GM21360 (cell line): ENCODE data around the gene RAPGEF2.
A peak's percentile ranks its signal among the peaks of the same experiment; 100 is the strongest.

Experiments used
- ATAC-seq: cut with Tn5 transposase; IDR thresholded peaks from one replicate; pipeline ENCODE4 v1.9.1; 2021; ENCODE audit warnings: mild to moderate bottlenecking, moderate library complexity; ENCODE audit not compliant: unreplicated experiment

The RAPGEF2 gene

DNA sequence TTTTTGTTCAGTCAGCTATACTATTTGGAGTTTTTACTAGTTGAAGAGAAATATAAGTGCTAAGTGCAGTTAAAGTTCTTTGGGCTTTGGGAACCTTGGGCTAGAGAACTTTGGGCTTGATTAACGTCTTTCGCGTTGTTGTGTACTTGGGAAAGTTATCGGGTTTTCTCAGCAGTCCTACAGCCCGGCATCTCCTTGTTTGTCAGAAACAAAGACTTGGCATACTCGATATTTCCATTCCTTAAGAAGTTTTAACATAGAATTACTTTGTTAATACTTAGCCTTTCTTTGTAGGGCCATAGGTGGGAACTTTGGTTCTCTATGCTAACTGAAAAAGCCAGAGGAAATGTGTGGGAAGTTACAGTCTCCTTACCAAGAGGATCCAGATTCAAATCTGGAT lies 28.7 kb downstream of the RAPGEF2 start:
- no peak for ATAC-seq

DNA sequence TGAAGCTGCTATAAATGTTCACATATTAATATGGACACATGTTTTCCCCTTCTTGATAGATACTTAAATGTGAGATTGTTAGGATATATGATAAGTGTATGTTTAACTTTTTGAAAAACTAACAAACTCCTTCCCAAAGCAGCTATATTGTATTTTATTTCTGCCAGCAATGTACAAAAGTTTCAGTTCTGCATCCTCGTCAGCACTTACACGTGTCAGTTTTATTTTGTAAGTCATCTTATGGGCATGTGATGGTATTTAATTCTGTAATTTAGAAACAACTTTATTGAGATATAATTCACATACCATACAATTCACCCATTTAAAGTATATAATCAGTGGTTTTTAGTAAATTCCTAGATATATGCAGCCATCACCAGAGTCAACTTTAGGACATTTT lies 31.6 kb downstream of the RAPGEF2 start:
- no peak for ATAC-seq

DNA sequence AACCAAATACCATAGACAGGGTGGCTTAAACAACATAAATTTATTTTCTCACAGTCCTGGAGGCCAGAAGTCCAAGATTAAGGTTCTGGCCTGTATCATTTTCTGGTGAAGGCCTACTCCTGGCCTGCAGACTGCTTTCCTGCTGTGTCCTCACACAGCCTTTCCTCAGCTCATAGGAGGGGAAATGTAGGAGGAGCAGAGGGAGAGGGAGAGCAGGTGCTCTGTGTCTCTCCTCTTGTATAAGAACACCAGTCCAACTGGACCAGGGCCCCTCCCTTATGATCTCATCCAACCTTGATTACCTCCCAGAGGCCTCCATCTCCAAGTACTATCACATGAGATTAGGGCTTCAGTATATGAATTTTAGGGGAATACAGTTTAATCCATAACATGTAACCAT lies 34.3 kb downstream of the RAPGEF2 start:
- no peak for ATAC-seq

DNA sequence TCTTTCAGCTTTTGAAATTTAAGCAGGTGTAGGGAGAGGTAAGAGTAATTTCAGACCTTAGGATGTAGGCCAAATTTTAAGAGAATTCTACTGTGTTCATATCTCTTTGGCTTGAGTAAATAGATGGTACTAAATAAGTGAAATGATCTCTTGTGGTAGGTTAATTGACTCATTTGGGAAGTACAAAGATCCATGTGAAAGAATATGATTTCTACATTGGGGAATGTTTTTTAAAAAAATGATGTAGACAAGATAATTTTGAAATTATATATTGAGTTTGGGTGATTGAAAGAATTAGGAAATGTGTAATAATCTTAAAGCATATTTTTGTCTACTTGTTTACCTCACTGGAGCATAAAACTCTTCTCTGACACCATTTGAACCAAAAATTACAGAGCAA lies 35.6 kb downstream of the RAPGEF2 start:
- ATAC-seq: no peak

DNA sequence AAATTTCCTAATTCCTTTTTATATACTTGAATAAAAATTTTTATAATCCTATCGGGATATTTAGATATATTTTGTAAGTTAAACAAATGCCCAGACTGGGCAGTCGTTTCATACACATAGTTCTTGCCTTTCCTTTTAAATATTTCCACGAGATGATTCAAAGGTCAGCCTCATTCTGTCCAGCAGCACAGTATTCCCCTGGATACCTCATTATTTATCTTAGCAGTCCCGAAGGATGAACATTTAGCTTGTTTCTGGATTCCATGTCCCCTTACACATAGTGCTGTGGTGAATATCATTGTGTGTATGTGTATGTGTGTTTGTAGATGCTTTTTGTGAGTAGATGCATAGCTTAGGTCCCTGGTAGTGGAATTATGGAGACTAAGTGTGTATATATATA lies 38.3 kb downstream of the RAPGEF2 start:
- ATAC-seq: no peak

DNA sequence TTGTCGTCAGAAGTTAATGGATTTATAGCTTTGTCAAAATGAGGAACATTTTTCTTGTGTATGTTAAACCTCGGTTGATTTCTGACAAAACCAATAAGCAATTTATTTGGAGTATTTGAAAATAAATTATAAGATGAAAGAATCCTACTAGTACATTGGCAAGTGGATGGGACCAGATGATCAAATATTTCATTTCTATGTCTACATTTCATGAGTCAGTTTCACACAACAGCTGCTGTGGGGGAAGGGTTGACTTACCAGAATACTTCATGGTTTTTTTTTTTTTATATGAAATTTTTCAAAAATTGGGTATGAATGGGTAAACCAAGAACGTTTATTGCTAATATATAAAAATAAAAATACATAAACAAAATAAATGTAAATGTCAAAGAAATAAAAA lies 39.4 kb downstream of the RAPGEF2 start:
- no peak for ATAC-seq

DNA sequence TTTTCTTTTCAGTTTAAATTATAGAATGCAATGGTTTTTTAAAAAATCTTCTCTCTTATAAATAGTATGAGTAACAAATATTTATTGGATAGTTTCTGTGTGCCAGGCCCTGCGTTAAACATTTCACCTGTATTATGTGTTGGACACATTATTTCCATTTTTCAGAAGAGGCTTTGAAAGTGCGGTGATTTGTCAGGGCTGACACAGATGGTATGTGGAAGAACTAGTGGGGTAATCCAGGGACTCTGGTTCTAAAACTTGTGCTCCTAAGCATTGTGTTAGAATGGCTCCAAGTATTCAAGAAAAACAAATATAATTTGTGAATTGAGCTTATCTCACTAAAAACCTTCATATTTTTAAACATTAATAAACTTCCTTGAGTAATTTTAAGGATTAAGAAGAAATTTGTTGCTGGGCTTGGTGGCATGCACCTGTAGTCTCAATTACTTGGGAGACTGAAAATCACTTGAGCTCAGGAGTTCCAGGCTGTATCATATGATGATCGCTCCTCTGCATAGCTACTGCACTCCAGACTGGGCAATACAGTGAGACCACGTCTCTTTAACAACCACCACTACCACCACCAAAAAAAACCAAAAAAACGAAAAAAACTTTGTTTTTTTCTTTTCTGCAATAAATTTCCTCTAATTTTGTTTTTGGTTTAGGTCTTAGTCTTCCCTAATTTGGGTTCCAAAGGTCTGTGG lies 40.0 kb downstream of the RAPGEF2 start:
- ATAC-seq: no peak

DNA sequence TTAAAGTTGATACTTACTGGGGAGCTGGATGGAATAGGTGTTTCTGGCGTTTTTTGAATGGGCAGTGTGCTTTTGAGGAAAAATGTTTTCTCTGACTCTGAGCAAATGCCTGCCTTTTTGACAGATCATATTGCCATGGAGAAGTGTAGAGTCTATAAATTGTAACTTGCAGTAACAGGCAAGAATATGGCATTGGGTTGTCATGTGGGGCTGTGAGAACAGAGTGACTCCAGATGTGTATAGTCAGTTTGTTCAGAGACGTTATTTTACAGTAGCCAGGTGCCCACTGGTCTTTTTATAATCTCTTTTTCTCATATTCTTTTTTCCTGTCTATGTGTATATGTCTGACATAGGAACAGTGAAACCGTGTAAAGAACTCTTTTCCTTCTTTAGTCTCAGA lies 40.8 kb downstream of the RAPGEF2 start:
- ATAC-seq: no peak

DNA sequence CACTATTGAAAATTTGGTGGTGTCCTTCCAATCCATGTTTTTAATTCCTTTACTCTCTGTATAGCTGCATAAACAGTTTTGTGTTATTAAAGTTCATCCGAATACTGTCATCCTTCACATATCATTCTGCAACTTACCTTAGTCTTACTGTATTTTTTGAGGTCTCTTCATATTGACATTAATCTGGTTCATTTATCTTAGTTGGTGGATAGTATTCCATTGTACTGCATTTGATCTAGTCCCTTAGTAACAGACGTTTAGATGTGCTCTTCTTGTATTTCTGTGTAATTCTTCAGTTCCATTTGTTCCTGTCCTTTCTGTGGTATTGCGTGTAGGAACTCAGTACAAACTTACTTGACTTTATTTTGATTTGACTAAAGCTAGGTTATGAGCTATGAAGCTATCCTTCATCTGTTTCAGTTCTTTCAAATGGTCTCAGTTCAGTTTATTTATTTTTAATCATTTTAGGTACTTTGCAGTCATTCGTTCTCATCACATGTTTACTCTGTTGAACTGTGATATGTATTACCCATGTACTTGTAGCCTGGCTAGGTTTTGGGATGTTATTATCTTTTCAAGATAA lies 41.3 kb downstream of the RAPGEF2 start:
- ATAC-seq: no peak

DNA sequence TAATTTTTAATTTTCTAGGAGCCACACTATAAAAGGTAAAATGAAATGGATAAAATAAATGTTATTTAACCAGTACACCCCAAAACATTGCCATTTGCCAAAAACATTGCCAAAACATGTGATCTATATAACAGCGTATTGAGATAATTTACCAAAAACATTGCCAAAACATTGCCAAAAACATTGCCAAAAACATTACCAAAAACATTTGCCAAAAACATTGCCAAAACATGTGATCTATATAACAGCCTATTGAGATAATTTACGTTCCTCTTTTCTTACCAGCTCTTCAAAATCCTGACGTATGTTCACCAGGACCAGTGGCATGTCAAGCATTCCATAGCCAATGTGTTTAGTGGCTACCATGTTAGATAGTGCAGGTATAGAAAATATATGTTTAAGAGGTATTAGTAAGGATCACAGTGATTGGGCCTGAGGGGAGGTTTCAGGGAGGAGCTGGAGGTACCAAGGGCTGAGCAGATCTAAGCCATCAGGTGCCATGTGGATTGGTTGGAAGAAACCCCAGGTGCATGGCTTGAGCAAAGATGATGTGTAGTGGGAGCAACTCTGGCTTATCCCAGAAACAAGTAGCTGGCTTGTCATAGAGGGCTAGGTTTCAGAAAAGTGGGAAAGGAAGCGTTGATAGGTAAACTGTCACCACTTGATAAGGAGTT lies 42.6 kb downstream of the RAPGEF2 start:
- no peak for ATAC-seq

DNA sequence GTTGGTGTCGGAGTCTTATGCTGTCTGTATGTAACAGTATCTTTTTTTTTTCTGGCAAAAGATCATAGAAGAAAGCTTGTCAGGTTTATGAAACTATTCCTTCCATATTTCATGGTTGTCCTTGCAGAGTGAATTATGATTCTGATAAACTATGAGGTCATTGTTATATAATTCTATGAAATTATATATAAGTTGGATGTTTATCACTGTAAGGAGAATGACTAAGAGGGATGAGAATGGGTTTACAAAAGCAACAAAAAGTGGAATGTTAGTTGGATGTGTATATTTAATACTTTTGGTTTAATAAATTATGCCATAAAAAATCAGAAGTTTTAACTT lies 43.1 kb downstream of the RAPGEF2 start:
- no peak for ATAC-seq

DNA sequence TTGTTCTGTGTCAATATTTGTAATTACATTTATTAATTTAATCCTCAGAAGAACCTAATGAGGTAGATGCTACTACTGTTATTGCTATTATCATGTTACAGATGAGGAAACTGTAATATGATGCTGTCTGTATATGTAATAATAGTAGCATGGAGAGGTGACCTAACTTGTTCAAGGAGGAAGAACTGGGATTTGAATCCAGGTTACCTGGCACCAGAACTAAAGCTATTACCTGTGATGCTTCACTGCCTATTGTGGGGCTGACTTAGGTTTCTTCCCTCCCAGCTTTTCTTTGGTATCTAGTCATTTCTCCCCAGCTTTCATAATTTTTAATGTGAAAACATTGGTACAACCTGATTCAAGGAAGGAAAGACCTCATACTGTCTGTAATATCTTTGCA lies 43.6 kb downstream of the RAPGEF2 start:
- no peak for ATAC-seq

DNA sequence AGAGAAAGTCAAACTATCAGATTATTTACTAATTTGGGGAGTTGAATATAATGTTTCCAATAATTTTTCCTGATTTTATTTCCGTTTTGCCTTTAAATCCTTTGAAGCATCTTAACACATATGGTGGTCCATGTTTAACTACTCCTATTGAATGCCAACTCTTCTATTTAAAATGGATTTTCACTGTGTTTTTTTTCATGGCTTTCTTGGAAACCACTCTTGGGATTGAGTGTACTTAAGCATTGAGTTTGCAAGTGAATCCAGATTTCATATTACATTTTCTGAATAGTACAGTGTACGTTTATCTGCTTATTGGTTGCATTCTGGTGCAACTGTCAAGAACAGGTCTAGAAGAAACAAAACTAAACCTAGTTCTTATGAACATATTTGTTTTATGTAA lies 45.6 kb downstream of the RAPGEF2 start:
- ATAC-seq: no peak

DNA sequence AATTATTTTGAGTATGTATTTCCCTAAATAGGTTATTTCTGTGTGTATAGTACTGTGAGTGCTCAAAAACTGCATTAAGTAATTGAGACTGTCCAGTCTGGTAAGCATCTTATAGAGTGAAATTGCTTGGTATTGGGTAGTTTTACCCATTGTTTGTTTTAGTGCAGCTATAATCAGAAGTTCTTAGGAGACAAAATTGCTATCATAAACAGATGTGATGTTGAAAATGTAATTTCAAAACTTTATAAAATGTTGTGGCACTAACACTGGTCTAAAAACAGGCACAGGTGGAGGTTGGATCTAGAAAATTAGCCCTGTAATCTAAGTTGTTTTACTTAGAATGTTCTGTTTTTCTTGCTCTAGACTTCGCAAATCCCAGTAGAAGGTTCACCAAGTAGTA lies 46.8 kb downstream of the RAPGEF2 start:
- ATAC-seq: no peak

DNA sequence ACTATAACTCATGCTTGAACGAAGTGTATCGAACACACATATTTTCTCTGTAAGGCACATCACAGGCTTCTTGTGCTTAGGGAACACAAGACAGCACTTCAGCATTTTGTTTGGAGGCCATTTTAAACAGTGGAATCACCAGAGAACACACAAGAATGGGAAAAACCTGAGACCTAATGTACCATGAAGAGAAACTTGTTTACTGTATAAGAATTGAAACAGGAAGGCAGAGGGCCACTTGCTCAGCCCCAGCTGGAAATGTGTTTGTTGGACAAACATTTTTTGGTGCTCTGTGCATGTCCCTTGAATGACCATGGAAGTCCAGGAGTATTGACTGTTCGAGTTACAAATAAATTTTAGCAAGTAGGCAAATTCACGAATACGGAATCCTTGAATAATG lies 47.5 kb downstream of the RAPGEF2 start:
- ATAC-seq: peak; percentile 50

DNA sequence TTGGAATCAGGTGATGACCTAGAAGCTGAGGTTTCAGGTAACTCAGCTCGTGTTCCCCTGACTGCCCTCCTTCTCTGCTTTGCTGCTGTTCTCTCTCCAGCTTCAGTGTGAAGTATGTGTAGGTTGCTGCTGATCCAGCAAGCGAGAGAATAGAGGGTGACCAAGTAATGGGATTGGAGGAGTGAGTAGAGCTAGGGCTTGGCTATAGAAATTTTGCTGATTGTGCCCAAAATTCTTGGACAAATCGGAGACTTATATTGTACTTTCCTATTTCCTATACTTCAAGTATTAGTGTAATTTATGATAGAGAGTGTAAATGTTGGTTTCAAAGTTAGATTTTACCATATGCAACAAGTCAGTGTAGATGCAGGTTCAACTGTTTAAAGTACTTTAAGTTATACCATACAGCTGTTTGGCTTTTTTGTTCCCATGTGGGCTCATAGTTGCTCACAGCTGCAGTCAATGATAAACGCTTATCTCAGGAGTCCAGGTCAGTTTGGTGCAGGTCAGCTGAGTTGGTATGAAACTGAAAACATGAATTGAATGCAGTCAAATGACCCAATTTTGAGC lies 48.0 kb downstream of the RAPGEF2 start:
- peak; percentile 50 for ATAC-seq

DNA sequence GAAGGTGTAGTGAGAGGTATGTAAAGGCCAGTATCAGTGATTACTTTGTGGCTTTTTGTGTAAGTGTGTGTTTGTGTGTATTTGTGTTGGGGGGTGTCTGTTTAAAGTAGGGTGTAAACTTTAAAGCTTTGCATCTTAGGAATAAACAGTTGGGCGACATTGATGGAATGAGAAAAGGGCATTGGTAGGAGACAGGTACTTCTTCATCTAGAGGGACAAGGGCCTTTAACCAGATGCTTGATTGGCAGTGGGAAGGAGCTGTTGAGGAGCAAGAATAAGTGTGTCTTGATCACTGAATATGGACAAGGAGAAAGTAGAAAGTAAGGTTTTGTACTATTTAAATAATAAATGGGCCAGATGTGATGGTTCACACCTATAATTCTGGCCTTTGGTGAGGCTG lies 48.8 kb downstream of the RAPGEF2 start:
- ATAC-seq: no peak

DNA sequence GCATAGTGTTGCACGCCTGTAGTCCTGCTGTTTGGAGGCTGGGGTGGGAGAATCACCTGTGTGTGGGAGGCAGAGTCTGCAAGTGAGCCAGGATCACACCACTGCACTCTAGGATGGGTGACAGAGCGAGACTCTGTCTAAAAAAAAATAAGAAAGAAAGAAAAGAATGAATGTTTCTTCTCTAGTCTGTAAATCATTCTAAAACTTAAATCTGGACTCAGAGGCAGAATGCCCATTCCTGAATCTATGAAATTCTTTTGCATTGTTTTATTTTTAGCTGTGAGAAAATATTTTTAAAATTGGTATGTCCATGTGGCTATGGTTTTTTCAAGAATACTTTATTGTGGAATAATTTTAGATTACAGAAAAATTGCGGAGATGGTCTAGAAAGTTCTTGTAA lies 49.3 kb downstream of the RAPGEF2 start:
- ATAC-seq: no peak

DNA sequence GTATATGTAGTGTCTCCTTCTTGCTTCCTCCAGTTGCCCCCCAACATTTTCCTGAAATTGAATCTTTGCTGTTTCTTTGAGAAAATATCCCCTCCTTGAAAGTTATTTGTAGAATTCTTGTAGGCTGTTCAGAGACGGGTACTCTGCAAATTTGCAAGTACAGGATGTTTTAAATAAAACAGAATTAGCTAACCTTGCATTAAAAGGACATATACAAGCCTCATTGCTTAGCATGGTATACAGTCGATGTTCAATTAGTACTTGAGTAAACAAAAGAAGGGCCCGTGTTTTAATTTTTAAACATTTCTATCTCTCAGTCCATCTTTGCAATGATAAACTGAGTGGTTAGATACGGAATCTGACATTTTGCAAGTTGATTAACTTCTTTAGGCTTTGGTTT lies 50.8 kb downstream of the RAPGEF2 start:
- ATAC-seq: no peak

DNA sequence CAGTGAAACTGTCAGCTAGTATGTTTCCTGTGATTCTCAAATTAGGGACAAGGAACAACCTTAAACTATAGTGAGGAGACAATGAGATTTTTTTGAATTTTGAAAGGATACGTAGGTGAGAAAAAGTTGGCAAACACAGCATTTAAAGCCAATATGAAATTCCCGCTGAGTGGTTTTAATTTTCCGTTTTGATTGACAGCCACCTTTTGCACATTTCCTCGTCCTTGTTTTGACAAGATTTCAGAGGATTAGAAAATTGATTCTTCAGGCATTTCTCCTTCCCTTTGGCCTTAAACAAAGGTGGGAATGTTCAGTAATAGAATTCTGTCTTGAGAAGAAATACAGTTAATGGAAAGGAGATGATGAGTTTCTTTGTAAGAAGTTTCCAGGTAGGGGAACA lies 52.2 kb downstream of the RAPGEF2 start:
- ATAC-seq: no peak

DNA sequence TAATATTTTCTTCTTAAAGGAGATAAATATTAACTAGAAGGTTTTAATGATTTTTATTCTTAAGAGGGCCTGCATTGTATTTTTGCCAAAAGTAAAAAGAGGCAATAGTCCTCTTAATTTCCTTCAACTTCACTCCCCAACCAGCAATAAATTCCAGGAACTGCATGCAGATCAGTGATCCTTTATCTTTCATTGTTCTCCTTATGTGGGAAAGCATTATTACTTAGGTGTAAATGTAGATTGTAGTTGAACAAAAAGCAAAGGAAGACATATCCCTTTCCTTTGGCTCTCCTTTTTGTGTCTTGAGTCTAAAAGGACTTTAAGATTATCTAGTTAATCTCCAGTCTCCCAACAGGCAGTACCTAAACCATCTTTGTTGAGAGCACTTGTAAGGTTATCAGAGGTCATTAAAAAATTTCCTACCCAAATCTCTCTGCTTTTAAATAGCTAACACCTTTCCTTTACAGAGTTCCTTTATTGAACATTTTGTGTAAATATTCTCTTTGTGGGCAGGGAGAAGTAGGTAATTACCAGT lies 55.3 kb downstream of the RAPGEF2 start:
- ATAC-seq: no peak

DNA sequence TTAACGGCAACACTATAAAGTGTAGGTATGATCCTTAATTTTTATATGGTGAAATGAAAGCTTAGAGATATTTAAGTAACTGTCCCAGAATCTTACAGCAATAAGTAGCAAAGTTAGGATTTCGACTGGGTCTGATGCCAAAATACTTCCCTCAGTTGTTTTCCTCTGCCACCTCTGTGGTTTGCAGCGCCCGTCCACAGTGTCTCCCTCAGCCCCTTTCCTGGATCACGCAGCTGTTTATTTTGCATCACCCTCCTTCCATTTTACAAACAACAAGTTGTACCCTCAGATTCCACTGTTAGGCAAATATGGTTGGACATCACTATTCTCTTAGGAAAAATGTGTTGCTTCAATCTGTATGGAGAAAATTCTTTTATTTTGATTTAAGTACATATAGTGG lies 56.1 kb downstream of the RAPGEF2 start:
- no peak for ATAC-seq
